GM20431 (cell line): ENCODE data around the gene APLF.
"Not testable (repeated sequence)": the region's sequence is repeated elsewhere in the genome, so short reads cannot be mapped to it uniquely, and the experiment has no call there.

ENCODE experiments used
- in situ Hi-C: fragments of 300-500 bp; cut with MseI, MboI; formaldehyde crosslinking; loops from one replicate; pipeline ENCODE4 v1.15.0; 2020; ENCODE audit warnings: low sequenced_read_pairs; ENCODE audit not compliant: unreplicated experiment

APLF gene

GRCh38 chr2:68438455-68439303, 28.7 kb upstream of the APLF start:
- in situ Hi-C loops, result no loop called here

GRCh38 chr2:68441179-68441993, 26.0 kb upstream of the APLF start:
- in situ Hi-C loops, result no loop called here

GRCh38 chr2:68441994-68442322, 25.4 kb upstream of the APLF start:
- in situ Hi-C loops, result no loop called here

- in situ Hi-C loops, result not testable (repeated sequence)
Observed at GRCh38 chr2:68446425-68446824, 21.0 kb upstream of the APLF start.

DNA sequence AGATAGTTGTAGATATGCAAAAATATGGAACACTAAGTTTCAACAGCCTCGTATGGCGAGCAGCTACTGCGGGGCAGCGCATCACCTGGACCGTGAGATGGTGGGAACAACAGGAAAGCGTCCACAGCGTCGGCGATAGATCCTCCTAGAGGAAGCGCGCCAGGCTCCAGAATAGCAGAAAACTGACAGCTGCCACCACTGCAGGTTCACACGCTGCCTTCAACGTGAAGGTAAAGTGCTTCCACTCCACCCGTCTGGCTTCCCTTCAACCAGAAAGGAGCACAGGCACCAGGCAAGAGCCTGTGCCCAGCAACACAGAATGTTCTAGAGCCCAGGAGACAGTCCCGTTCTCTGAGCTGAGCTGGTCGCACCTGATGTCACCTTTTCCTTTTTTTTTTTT, 20.3 kb upstream of the APLF start:
- in situ Hi-C loops, result no loop called here

DNA sequence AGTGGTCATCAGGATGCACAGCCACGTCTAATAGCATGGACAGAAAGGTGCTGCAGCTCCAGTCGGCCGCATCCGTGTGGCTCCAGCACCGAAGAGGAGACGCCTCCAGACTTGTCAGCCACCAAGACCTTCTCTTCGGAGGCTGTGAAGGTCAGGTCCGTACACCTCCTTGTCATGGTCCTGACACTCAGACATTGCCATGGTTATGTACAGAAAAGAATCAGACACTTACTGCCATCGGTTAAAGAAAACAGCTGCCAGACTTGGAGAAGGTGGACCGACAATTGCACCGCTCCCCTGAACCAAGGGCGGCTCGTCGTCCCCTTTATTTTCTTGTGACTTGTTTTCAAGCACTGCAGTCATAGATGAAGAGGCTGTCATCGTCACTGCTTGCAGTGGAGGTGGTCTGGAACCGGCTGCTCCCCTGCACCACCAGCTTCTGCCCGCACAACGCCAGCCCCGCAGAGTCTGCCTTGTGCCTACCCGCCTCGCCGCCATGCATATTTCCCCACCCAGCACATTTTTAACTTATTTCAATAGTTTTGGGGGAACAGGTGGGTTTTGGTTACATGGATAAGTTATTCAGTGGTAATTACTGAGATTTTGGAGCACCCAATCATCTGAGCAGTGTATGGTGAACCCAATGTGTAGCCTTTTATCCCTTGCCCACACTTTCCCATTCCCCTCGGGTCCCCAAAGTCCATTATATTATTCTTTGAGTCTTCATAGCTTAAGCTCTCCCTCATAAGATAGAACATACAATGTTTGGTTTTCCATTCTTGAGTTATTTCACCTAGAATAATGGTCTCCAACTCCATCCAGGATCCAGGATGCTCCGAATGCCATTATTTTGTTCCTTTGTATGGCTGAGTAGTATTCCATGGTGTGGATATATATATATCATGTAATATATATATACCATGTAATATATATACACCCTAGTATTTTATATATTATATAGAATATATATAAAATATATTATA, 18.4 kb upstream of the APLF start:
- in situ Hi-C loops, result no loop called here

- in situ Hi-C loops, result loop anchor here (25.0 kb wide), 1 partner anchor 260 kb away; no protein-coding TSS in a partner anchor
Observed at GRCh38 chr2:68452158-68452900, 15.1 kb upstream of the APLF start.

- in situ Hi-C loops, result loop anchor here (25.0 kb wide), 1 partner anchor 258 kb away; no protein-coding TSS in a partner anchor
Observed at GRCh38 chr2:68453761-68454360, 13.5 kb upstream of the APLF start.

DNA sequence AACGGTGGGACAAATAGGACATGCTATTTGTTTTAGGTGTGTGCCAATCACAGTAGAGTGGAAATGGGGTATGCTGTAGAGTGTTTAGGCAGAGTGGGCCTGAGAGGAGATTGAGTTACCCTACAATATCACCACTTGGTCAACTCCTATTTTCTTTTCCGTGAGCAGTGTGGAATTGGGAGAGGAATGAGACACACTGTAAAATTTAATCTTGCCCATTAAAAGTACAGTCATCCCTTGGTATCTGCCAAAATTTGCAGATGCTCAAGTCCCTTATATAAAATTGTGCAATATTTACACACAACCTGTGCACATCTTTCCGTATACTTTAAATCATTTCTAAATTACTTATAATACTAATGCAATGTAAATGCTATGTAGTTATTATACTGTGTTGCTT, 12.7 kb upstream of the APLF start:
- in situ Hi-C loops, result loop anchor here (25.0 kb wide), 1 partner anchor 258 kb away; no protein-coding TSS in a partner anchor

GRCh38 chr2:68456198-68456597, 11.2 kb upstream of the APLF start:
- in situ Hi-C loops, result loop anchor here (25.0 kb wide), 1 partner anchor 256 kb away; no protein-coding TSS in a partner anchor

GRCh38 chr2:68458981-68459380, 8.4 kb upstream of the APLF start:
- in situ Hi-C loops, result loop anchor here (25.0 kb wide), 1 partner anchor 253 kb away; no protein-coding TSS in a partner anchor

DNA sequence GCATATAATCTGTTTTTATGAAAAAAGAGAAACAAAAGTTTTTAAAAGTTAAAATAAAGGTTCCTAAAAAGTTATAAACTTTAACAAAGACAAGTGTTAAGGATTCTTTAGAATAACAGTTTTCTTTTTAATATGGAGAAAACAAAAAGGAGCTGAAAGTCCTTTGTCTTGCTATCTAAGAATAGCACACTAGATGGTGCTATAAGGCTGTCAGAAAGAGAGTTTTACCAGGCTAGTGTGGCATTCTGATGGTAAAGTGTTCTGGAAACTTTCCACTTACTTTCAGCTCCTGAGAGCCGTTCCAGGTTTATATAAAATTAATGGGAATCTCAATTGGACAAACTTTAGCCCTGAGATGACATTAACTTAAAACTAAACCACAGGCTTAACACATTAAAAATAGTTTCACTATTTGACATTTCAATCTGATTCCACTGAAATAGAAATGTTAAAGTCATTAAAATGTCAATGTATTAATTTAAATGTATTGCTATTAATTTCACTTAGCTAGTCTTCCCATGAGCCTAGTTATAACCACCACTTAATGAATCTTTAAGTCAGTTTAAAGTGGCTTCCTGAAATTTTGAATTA, 4.0 kb upstream of the APLF start:
- in situ Hi-C loops, result loop anchor here (10.0 to 25.0 kb wide), 2 partner anchors 249 to 451 kb away; no protein-coding TSS in a partner anchor

GRCh38 chr2:68464651-68465050, 2.7 kb upstream of the APLF start:
- in situ Hi-C loops, result loop anchor here (10.0 to 25.0 kb wide), 2 partner anchors 248 to 450 kb away; no protein-coding TSS in a partner anchor

GRCh38 chr2:68465081-68465916, 2.1 kb upstream of the APLF start:
- in situ Hi-C loops, result loop anchor here (10.0 to 25.0 kb wide), 2 partner anchors 247 to 450 kb away; no protein-coding TSS in a partner anchor

DNA sequence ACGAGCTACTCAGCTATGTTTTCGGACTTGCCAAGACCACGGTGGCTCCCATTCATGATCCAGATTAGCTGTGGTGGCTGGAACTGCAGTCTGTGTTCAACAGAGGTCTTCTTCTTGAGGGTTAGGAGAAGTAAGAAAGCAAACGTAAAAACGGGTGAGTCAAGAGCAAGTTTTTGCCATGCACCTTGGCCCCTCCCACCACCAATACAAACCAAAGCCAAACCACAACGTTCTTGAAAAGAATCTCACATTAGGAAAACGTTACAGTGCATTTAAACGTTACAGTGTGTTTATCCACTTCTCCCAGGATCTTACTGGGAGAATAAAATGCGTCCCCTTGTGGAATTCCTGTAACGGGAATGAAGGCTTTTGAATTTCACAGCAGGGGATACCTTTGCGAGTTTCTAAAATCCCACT, 1.0 kb upstream of the APLF start:
- in situ Hi-C loops, result loop anchor here (10.0 to 25.0 kb wide), 2 partner anchors 246 to 448 kb away; no protein-coding TSS in a partner anchor

- in situ Hi-C loops, result loop anchor here (10.0 to 25.0 kb wide), 2 partner anchors 246 to 448 kb away; no protein-coding TSS in a partner anchor
Observed at GRCh38 chr2:68466778-68467076, 658 bp upstream of the APLF start.

DNA sequence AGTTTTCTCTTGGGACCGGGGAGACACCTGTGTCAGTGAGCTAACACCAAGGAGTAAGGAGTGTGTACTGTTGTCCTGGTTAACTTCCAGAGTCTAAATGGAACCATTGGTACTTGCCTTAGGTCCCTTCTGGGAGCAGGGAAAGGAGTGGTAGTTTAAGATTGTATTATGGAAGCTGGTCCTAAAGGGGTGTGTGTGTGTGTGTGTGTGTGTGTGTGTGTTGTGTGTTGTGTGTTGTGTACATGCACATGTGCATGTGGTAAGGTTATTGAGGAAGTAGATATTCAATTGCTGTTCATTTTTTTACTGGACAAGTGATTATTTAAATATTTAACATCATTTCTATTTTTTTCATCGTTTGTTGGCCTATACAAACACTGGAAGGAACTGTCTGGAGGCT, 1.4 kb downstream of the APLF start:
- in situ Hi-C loops, result loop anchor here (10.0 to 25.0 kb wide), 2 partner anchors 244 to 446 kb away; no protein-coding TSS in a partner anchor
